KMS-11 (cell line): Measurements from ENCODE around the gene CHD6.

ENCODE experiments used
- H2AFZ ChIP-seq: fragments of 200-600 bp; sonication (generic); 2 replicates; pipeline ENCODE4 v1.6.1; 2016; ENCODE audit warnings: antibody characterized with exemption, mixed run types, low read depth
- H3K27ac ChIP-seq: fragments of 200-600 bp; sonication (generic); 2 replicates; pipeline ENCODE4 v1.6.1; 2016; ENCODE audit warnings: mild to moderate bottlenecking, mixed run types
- H3K27me3 ChIP-seq: fragments of 200-600 bp; sonication (generic); 2 replicates; pipeline ENCODE4 v1.6.1; 2017; ENCODE audit warnings: mild to moderate bottlenecking, low read depth, mixed run types, moderate library complexity; ENCODE audit not compliant: insufficient read depth
- H3K36me3 ChIP-seq: fragments of 200-600 bp; sonication (generic); 2 replicates; pipeline ENCODE4 v1.6.1; 2017; ENCODE audit warnings: mild to moderate bottlenecking, mixed run types; ENCODE audit not compliant: insufficient read depth
- H3K4me1 ChIP-seq: fragments of 200-600 bp; sonication (generic); 2 replicates; pipeline ENCODE4 v1.6.1; 2016; ENCODE audit warnings: mild to moderate bottlenecking, low read depth, mixed run types; ENCODE audit not compliant: poor library complexity, severe bottlenecking
- H3K4me2 ChIP-seq: fragments of 200-600 bp; sonication (generic); 2 replicates; pipeline ENCODE4 v1.7.0; 2016; ENCODE audit warnings: mild to moderate bottlenecking, mixed run types
- H3K4me3 ChIP-seq: fragments of 200-600 bp; sonication (generic); IDR thresholded peaks from 2 replicates; pipeline ENCODE4 v1.6.1; 2017; ENCODE audit warnings: low read depth, low read length, mixed read lengths; ENCODE audit not compliant: insufficient read depth
- H3K79me2 ChIP-seq: fragments of 200-600 bp; sonication (generic); 2 replicates; pipeline ENCODE4 v1.6.1; 2016; ENCODE audit warnings: low read depth, mixed run types; ENCODE audit not compliant: insufficient read depth
- H3K9ac ChIP-seq: fragments of 200-600 bp; sonication (generic); 2 replicates; pipeline ENCODE4 v1.6.1; 2016; ENCODE audit warnings: mild to moderate bottlenecking, mixed run types
- H4K20me1 ChIP-seq: fragments of 200-600 bp; sonication (generic); 2 replicates; pipeline ENCODE4 v1.6.1; 2016; ENCODE audit warnings: mild to moderate bottlenecking, mixed run types; ENCODE audit not compliant: insufficient read depth
- TF ChIP-seq, protein P1 (sequence below): fragments of 200-600 bp; sonication (generic); conservative IDR thresholded peaks from 2 replicates; pipeline ENCODE4 v1.6.1; 2017; ENCODE audit warnings: low read depth, mild to moderate bottlenecking, antibody characterized with exemption, low read length, moderate library complexity, mixed read lengths

Gene CHD6

DNA sequence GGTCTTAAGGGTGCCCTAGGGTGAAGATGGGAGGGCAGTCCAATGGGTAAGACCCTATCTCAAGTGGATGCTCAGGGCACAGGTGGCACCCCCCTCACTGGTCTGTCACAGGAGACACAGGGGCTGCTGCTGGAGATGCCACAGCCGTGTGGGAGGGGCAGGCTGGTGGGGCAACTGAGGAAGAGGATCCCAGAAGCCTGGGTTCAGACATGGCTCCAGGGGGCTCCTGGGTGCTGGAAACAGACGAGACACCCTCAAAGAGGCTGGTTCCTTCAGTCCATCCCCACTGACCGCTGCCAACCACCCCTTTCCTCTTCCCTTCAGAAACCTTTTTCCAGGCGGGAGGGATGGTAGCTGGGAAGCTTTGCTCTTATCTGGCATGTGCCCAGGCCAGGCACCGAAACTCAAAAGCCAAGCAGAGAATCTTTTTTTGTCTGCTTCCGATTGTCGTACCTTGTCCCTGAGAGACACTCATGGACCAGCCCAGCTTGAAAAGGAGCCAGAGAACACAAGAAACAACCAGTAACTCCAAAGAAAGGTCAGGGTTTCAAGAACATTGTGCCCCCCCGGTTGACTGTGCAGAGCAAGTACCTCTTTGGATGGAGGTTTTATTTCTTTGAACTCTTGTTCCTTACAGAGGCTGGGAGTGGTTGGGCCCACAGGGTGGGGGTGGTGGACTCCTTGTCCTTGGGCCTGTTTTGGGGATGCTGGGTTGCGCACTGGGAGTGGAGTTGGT is 223.1 kb downstream of the CHD6 start:
- TF ChIP-seq, protein P1, sequence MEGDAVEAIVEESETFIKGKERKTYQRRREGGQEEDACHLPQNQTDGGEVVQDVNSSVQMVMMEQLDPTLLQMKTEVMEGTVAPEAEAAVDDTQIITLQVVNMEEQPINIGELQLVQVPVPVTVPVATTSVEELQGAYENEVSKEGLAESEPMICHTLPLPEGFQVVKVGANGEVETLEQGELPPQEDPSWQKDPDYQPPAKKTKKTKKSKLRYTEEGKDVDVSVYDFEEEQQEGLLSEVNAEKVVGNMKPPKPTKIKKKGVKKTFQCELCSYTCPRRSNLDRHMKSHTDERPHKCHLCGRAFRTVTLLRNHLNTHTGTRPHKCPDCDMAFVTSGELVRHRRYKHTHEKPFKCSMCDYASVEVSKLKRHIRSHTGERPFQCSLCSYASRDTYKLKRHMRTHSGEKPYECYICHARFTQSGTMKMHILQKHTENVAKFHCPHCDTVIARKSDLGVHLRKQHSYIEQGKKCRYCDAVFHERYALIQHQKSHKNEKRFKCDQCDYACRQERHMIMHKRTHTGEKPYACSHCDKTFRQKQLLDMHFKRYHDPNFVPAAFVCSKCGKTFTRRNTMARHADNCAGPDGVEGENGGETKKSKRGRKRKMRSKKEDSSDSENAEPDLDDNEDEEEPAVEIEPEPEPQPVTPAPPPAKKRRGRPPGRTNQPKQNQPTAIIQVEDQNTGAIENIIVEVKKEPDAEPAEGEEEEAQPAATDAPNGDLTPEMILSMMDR = no peak
- H3K27ac ChIP-seq = no peak overlapping the region
- H3K36me3 ChIP-seq = no peaks in the 10 kb centered on the region
- no peak overlapping the region for H3K4me2 ChIP-seq
- no peak overlapping the region for H2AFZ ChIP-seq
- no peaks in the 10 kb centered on the region for H3K4me1 ChIP-seq
- H3K4me3 ChIP-seq = no peak overlapping the region
- H3K79me2 ChIP-seq = no peaks in the 10 kb centered on the region
- H4K20me1 ChIP-seq = no peaks in the 10 kb centered on the region
- no peak overlapping the region for H3K9ac ChIP-seq
- H3K27me3 ChIP-seq = no peaks in the 10 kb centered on the region

DNA sequence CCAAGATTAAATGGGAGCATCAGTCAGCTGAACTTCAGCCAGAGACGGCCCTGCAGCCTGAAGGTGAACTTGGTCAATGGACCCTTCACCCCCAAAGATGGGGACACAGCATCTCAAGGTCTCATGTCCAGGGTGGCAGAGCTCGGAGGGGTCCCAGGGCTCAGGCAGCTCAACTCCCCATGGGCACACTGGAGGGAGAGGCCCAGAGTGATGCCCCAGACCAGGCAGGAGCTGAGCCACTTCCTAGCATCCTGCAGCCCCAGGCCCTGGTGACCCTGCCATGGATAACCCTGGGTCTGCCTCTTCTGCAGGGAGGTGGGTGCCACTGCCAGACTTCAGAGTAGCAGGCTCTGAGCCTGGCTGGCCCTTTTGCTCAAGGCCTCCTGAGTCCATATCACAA is 224.1 kb downstream of the CHD6 start:
- H3K79me2 ChIP-seq = no peaks in the 10 kb centered on the region
- H3K36me3 ChIP-seq = no peaks in the 10 kb centered on the region
- TF ChIP-seq, protein P1 = no peak
- H3K4me2 ChIP-seq = no peak overlapping the region
- no peak overlapping the region for H3K4me3 ChIP-seq
- H4K20me1 ChIP-seq = no peaks in the 10 kb centered on the region
- no peak overlapping the region for H3K9ac ChIP-seq
- H3K27ac ChIP-seq = no peak overlapping the region
- no peak overlapping the region for H2AFZ ChIP-seq
- no peaks in the 10 kb centered on the region for H3K27me3 ChIP-seq
- no peaks in the 10 kb centered on the region for H3K4me1 ChIP-seq

DNA sequence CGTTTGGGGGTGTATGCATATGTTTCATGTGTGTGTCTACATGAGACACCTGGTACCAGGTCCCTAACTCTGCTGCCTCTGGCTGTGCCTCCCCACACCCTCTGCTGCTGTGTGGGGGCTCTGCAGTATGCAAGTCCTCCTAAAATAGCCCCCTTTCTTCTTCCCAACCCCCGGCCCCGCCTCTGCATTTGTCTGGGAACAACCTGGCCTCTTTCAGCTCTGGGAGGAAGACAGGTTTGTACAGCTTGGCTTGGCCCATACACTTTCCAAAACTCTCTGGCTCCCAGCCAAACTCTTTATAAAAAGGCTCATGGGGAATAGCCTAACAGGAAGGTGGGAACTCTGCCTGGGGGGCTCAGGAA is 224.5 kb downstream of the CHD6 start:
- Histone ChIP-seq H3K4me1 (no peaks in the 10 kb centered on the region), H3K79me2 (no peaks in the 10 kb centered on the region), H3K9ac (no peak overlapping the region), H3K27ac (no peak overlapping the region), H2AFZ (no peak overlapping the region), H3K27me3 (no peaks in the 10 kb centered on the region), H3K36me3 (no peaks in the 10 kb centered on the region), H3K4me3 (no peak overlapping the region), H4K20me1 (no peaks in the 10 kb centered on the region), H3K4me2 (no peak overlapping the region)
- TF ChIP-seq, protein P1 = no peak

DNA sequence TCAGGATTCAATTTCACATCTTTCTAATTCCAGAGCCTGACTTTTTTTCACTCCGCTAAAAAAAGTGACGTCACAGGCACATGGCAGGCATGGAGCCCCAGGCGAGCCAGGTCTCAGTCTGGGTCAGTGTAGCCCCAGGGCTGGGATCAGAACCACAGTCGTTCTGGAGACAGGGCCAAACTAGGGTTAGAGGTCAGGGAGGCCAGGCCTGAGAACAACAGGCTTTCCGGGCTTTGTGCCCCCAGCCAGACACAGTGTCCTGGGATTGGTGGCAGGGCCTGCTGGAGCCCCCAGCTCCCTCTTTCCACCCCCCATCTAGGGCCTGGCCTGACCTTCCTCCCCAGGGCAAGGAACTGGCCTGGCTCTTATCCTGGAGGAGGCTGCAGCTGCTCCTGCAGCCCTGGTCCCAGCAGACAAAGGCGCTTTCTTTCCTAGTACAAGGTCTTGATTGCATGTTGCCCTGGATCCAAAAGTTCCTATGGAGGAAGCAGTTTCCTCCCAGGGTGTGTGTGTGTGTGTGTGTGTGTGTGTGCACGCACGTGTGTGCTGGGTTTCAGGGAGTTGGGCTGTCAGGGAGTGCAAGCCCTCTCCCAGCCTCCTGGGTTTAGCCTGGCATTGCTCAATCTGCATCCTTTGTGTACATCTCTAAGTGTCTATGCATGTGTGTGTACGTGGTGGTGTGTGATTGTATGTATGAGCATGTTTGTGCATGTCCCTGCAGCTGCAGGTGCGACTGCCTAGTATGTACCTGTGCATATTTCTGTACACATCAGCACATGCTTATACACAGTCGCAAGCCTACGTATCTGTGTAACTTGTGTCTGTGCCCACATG is 225.1 kb downstream of the CHD6 start:
- H4K20me1 ChIP-seq = no peaks in the 10 kb centered on the region
- H3K4me1 ChIP-seq = no peaks in the 10 kb centered on the region
- H2AFZ ChIP-seq = no peak overlapping the region
- no peaks in the 10 kb centered on the region for H3K27me3 ChIP-seq
- no peak overlapping the region for H3K9ac ChIP-seq
- TF ChIP-seq, protein P1 = no peak
- no peak overlapping the region for H3K4me2 ChIP-seq
- no peaks in the 10 kb centered on the region for H3K79me2 ChIP-seq
- no peak overlapping the region for H3K27ac ChIP-seq
- H3K4me3 ChIP-seq = no peak overlapping the region
- H3K36me3 ChIP-seq = no peaks in the 10 kb centered on the region
